Ishikawa (cell line): Measurements from ENCODE around the gene APLN.

Experiments used
- CEBPB ChIP-seq: IDR thresholded peaks from 2 replicates; pipeline ENCODE4 v1.6.1; 2012
- CREB1 ChIP-seq: IDR thresholded peaks from 2 replicates; pipeline ENCODE4 v1.6.1; 2012; ENCODE audit warnings: low read depth
- EGR1 ChIP-seq: IDR thresholded peaks from 2 replicates; pipeline ENCODE4 v1.6.1; 2012
- EP300 ChIP-seq: IDR thresholded peaks from 2 replicates; pipeline ENCODE4 v1.6.1; 2012; ENCODE audit warnings: borderline replicate concordance
- FOXM1 ChIP-seq: IDR thresholded peaks from 2 replicates; pipeline ENCODE4 v1.6.1; 2012; ENCODE audit warnings: low read depth, borderline replicate concordance
- MAX ChIP-seq: IDR thresholded peaks from 2 replicates; pipeline ENCODE4 v1.6.1; 2012
- NFIC ChIP-seq: IDR thresholded peaks from 2 replicates; pipeline ENCODE4 v1.6.1; 2012
- RAD21 ChIP-seq: IDR thresholded peaks from 2 replicates; pipeline ENCODE4 v1.6.1; 2012; ENCODE audit warnings: low read depth
- REST ChIP-seq: IDR thresholded peaks from 2 replicates; pipeline ENCODE4 v1.6.1; 2012; ENCODE audit warnings: low read depth, mild to moderate bottlenecking
- TAF1 ChIP-seq: IDR thresholded peaks from 2 replicates; pipeline ENCODE4 v1.6.1; 2012; ENCODE audit warnings: low read depth, mild to moderate bottlenecking
- TCF12 ChIP-seq: IDR thresholded peaks from 2 replicates; pipeline ENCODE4 v1.6.1; 2012; ENCODE audit warnings: low read depth
- TEAD4 ChIP-seq: IDR thresholded peaks from 2 replicates; pipeline ENCODE4 v1.6.1; 2012
- YY1 ChIP-seq: IDR thresholded peaks from 2 replicates; pipeline ENCODE4 v1.6.1; 2012; ENCODE audit warnings: low read depth
- ZBTB7A ChIP-seq: IDR thresholded peaks from 2 replicates; pipeline ENCODE4 v1.6.1; 2012; ENCODE audit warnings: low read depth
- TF ChIP-seq, protein P1 (sequence below): IDR thresholded peaks from 2 replicates; pipeline ENCODE4 v1.6.1; 2012

APLN gene

DNA sequence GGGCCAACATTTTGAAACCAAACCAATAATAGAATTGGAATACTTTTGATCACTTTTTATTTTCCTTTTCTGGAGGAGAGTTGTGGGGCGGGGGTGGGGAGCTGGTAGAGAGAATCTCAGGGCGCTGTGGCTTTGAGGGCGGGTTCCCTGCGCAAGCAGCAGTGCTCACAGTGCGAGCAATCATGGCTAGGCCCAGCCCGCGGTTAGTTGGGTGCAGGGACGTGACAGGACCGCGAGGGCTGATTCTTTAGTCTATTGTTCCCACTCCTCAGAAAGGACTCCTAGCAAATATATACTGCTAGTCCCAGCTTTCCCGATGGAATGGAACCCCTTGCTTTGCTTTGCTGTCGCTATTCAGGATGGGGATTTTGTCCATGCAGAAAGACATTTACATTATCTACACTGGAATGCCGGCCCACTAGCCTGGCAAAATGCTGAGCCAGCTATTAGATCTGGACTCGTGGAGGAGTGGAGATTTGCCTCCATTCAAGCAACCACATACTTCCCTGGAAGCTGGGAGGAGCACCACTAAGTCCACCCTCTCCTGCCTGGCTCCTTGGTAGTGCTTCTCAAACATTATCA, 23.9 kb upstream of the APLN start:
- TF ChIP-seq MAX (no peak), CEBPB (no peak), ZBTB7A (no peak), EGR1 (no peak), RAD21 (no peak), NFIC (no peak), CREB1 (no peak), FOXM1 (no peak), TEAD4 (no peak)
- TF ChIP-seq, protein P1, sequence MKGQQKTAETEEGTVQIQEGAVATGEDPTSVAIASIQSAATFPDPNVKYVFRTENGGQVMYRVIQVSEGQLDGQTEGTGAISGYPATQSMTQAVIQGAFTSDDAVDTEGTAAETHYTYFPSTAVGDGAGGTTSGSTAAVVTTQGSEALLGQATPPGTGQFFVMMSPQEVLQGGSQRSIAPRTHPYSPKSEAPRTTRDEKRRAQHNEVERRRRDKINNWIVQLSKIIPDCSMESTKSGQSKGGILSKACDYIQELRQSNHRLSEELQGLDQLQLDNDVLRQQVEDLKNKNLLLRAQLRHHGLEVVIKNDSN, result no peak

DNA sequence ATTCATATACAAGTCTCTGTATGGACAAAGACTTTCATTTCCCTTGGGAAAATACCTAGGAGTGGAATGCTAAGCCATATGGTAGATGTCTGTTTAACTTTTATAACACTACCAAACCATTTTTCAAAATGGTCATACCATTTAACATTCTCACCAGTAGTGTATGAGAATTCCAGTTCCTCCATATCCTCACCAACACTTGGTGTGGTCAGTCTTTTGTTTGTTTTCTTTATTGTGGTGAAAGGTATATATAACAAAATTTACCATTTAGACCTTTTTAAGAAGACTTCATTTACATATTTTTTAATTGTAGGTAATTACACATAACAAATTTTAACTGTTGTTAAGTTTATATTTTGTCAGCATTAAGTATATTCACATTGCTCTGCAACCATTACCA, 12.7 kb upstream of the APLN start:
- TF ChIP-seq CREB1 (no peak), TAF1 (no peak), MAX (no peak), TCF12 (no peak), EGR1 (no peak), EP300 (no peak), RAD21 (no peak), CEBPB (no peak), ZBTB7A (no peak)

GRCh38 chrX:129665916-129666644, 11.3 kb upstream of the APLN start:
- TF ChIP-seq TCF12 (no peak), FOXM1 (no peak), TEAD4 (peak; percentile 77), TAF1 (no peak), CREB1 (no peak)

- TF ChIP-seq, protein P1, result no peak
- TF ChIP-seq TCF12 (no peak), FOXM1 (no peak), YY1 (no peak), RAD21 (no peak), CEBPB (no peak), CREB1 (no peak), EGR1 (no peak), ZBTB7A (no peak), EP300 (no peak), MAX (no peak), NFIC (no peak), REST (no peak)
Measured at GRCh38 chrX:129663171-129663570, 8.4 kb upstream of the APLN start.

- TF ChIP-seq NFIC (no peak), EP300 (no peak), CEBPB (no peak), TCF12 (no peak), REST (no peak), MAX (no peak), CREB1 (no peak), FOXM1 (no peak), TEAD4 (no peak), ZBTB7A (no peak), TAF1 (no peak), EGR1 (no peak), YY1 (no peak), RAD21 (no peak)
- TF ChIP-seq, protein P1, result no peak
Measured at GRCh38 chrX:129661369-129661768, 6.6 kb upstream of the APLN start.
